Activated CD4-positive, CD25-positive, alpha-beta regulatory T cell treated with anti-CD3 and anti-CD28 coated beads, Interleukin-2, amount 50 U/mL, for 16 hours (primary cell): ENCODE measurements around the gene TXNDC11.

Experiments
- DNase-seq: peaks from one replicate; pipeline ENCODE4 v3.0.0-alpha.2; 2020; ENCODE audit warnings: low read depth, low spot score

Gene TXNDC11

GRCh38 chr16:11662582-11662981 is 80.1 kb downstream of the TXNDC11 start:
- no peak for DNase-seq

- DNase-seq = no peak
Measured at GRCh38 chr16:11660565-11660964, 82.1 kb downstream of the TXNDC11 start.

GRCh38 chr16:11658896-11659708 is 83.6 kb downstream of the TXNDC11 start:
- DNase-seq = no peak

- DNase-seq = no peak
Measured at GRCh38 chr16:11657556-11657955, 85.1 kb downstream of the TXNDC11 start.

- DNase-seq = no peak
Measured at GRCh38 chr16:11655655-11656054, 87.0 kb downstream of the TXNDC11 start.

GRCh38 chr16:11651796-11652195 is 90.9 kb downstream of the TXNDC11 start:
- DNase-seq = no peak

- no peak for DNase-seq
Measured at GRCh38 chr16:11650641-11651591, 91.7 kb downstream of the TXNDC11 start.

GRCh38 chr16:11649276-11649675 is 93.4 kb downstream of the TXNDC11 start:
- DNase-seq = no peak

- DNase-seq = no peak
Measured at GRCh38 chr16:11642765-11643116, 99.9 kb downstream of the TXNDC11 start.

- no peak for DNase-seq
Measured at GRCh38 chr16:11640987-11641817, 101.5 kb downstream of the TXNDC11 start.

GRCh38 chr16:11639925-11640899 is 102.4 kb downstream of the TXNDC11 start:
- no peak for DNase-seq

GRCh38 chr16:11639008-11639562 is 103.6 kb downstream of the TXNDC11 start:
- DNase-seq = no peak

GRCh38 chr16:11638140-11638539 is 104.5 kb downstream of the TXNDC11 start:
- DNase-seq = no peak

- DNase-seq = no peak
Measured at GRCh38 chr16:11637320-11637719, 105.3 kb downstream of the TXNDC11 start.

GRCh38 chr16:11636172-11636721 is 106.4 kb downstream of the TXNDC11 start:
- DNase-seq = no peak

GRCh38 chr16:11635679-11636171 is 106.9 kb downstream of the TXNDC11 start:
- DNase-seq = no peak

- DNase-seq = no peak
Measured at GRCh38 chr16:11635113-11635652, 107.5 kb downstream of the TXNDC11 start.

- no peak for DNase-seq
Measured at GRCh38 chr16:11634312-11634711, 108.3 kb downstream of the TXNDC11 start.

- no peak for DNase-seq
Measured at GRCh38 chr16:11633113-11633512, 109.5 kb downstream of the TXNDC11 start.
